Measurements from ENCODE around the gene TALDO1. TPM values are rescaled to one million over a fixed set of nuclear protein-coding genes. Genes with fewer than 3 reads are reported as not detected.

The TALDO1 gene
- total and polyA plus RNA-seq, 2 of the 8 experiments (the other 6 are each of a cell fraction or from before 2014, with no cell fraction given) = 265 to 308 TPM

DNA sequence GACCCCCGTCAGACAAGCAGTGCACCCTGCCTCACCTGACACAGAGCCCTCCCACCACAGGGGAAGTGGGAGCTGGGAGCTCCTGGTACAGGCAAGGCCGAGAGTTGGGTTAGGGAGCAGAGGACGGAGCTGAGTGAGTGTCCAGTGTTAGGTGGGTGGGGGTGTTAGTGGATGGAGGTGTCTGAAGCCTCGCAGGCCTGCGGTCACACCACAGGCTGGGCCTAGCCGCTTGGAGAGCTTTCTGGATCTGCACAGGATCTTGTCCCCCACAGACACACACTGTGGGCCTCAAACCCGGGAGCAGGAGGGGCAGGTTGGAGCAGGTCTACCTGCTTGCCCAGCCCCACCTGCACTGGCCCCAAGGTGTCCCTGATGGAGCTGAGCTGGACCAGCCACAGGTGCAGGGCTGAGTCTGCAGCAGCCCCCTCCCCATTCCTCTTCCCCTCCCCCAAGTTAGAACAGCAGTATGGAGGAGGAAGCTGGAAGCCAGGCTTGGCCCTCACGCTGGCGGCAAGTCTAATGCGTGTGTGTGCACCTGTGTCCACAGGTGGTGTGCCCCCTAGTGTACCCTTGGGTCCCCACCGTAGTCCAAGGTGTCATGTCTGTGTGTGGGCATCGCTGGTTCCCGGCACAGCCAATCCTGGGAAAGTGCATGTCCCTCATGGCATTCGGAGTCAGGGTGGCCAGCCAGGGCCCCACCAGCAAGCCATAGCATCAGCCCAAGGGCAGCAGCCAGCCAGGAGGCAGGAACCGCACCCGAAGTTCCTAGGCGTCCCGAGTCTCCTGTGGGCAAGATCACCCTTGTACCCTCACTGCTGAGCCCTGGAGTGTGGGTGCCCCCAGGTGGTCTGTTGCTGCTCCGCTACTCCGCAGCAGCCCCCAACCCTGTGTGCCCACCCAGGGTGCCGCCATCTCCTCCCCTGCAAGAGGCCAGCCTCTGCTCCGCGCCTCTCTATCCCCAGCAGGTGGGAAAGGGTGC is 32.0 kb downstream of the TALDO1 start:
- peak in 1 of 2 experiments; percentile 43 for DNase-seq (ENCODE audit: low read depth in 1 of 2, low spot score in 2 of 2)

More for the DNA sequence above, 32.0 kb downstream of the TALDO1 start:
- TF ChIP-seq SP2 (IDR thresholded peaks at IDR 0.05; ENCODE audit: low read length) (no peak), POLR2A (IDR thresholded peaks at IDR 0.05; ENCODE audit: control extremely low read depth in 1 of 2, low read depth in 2 of 2, low read length in 2 of 2) (no peak)
- WGBS, 2 experiments (ENCODE audit: extremely low coverage in 1 of 2, insufficient coverage in 1 of 2, insufficient read length in 1 of 2, insufficient replicate concordance in 2 of 2, low coverage in 1 of 2, low lambda C conversion rate in 2 of 2, missing lambda C conversion rate in 1 of 2) = 93% methylated on average over 19 of the region's 23 CpGs; no CpG with 5 or more reads in 1 of the 2 experiments
- ChIA-PET POLR2A (ENCODE audit: partially characterized antibody) (interaction anchor here (0.7 to 35.3 kb wide), 7 partner anchors 11 to 40 kb away, joined by 3 to 636 read pairs (median 11); partner anchors contain the start of genes CEND1, PIDD1, PNPLA2 and RPLP2), CTCF (ENCODE audit: partially characterized antibody) (interaction anchor here (0.7 to 1.9 kb wide), 5 partner anchors 10 to 55 kb away, joined by 3 to 6 read pairs (median 3); no protein-coding TSS in a partner anchor)
- Histone ChIP-seq H2AK5ac (ENCODE audit: low read depth, low read length) (no peak overlapping the region), H4K8ac (ENCODE audit: extremely low read depth, insufficient read depth, low read length) (peak overlapping the region; percentile 35; the same call in 1 of the 2 replicates), H3K27me3 (replicated peaks in 1 of 4; ENCODE audit: control insufficient read depth in 3 of 4, extremely low read depth in 1 of 4, insufficient read depth in 3 of 4, low read length in 3 of 4) (no peaks in the 10 kb centered on the region; a peak in 1 of 7 replicates), H3K27ac (ENCODE audit: low read depth, low read length) (no peak overlapping the region), H2BK15ac (ENCODE audit: low read length) (no peak overlapping the region), H2AFZ (ENCODE audit: low read length) (no peak overlapping the region), H4K91ac (replicated peaks; ENCODE audit: insufficient read length, low read length) (no peak overlapping the region), H3K56ac (replicated peaks; ENCODE audit: insufficient read length, low read depth, low read length) (no peak overlapping the region), H3K9me3 (ENCODE audit: insufficient read depth in 2 of 2, low read depth in 1 of 2, low read length in 1 of 2) (no peaks in the 10 kb centered on the region), H3K4me3 (ENCODE audit: extremely low read depth in 1 of 4, insufficient read depth in 2 of 4, low read depth in 3 of 4, low read length in 4 of 4) (no peak overlapping the region), H2BK120ac (replicated peaks; ENCODE audit: low read depth, low read length) (no peak overlapping the region), H2BK12ac (ENCODE audit: low read depth, low read length) (no peak overlapping the region), H3K18ac (ENCODE audit: extremely low read depth, low read length) (no peak overlapping the region), H3K23ac (ENCODE audit: insufficient read length) (no peak overlapping the region), H2BK5ac (ENCODE audit: low read depth, low read length) (no peak overlapping the region), H3K36me3 (ENCODE audit: control insufficient read depth in 2 of 4, insufficient read depth in 4 of 4, low read length in 3 of 4) (peaks cover 0 to 3% (median under 1%) of the 10 kb centered on the region in 4 experiments; a peak in 2 of 8 replicates), H3K14ac (ENCODE audit: insufficient read length) (no peak overlapping the region), H3K4me1 (replicated peaks in 1 of 4; ENCODE audit: control insufficient read depth in 3 of 4, insufficient read depth in 4 of 4, low read length in 3 of 4) (peaks cover 3 to 29% (median 19%) of the 10 kb centered on the region in 4 experiments), H3K9ac (replicated peaks in 1 of 4; ENCODE audit: extremely low read depth in 1 of 4, low read depth in 3 of 4, low read length in 3 of 4) (no peak overlapping the region), H2BK20ac (ENCODE audit: low read length) (no peak overlapping the region), H4K20me1 (replicated peaks in 1 of 2; ENCODE audit: control insufficient read depth in 1 of 2, insufficient read depth in 2 of 2, low read length in 2 of 2) (peaks cover 7 to 23% of the 10 kb centered on the region in 2 experiments), H3K23me2 (ENCODE audit: low read depth, low read length) (peaks cover 13% of the 10 kb centered on the region; the same call in 1 of the 2 replicates), H3K4ac (replicated peaks; ENCODE audit: insufficient read length, low read depth, low read length) (no peak overlapping the region), H3K79me1 (ENCODE audit: low read depth, low read length) (0 out of 2 replicates have a peak, but pooled peaks cover 3% of the 10 kb centered on the region), H3K4me2 (ENCODE audit: insufficient read depth in 1 of 2, low read depth in 2 of 2, low read length in 2 of 2) (no peak overlapping the region; a peak in 1 of 4 replicates), H3K79me2 (ENCODE audit: control insufficient read depth in 1 of 2, insufficient read depth in 2 of 2, low read length in 2 of 2) (peaks cover 7 to 26% of the 10 kb centered on the region in 2 experiments; a peak in 3 of 4 replicates), H4K5ac (ENCODE audit: insufficient read length, low read depth, low read length) (no peak overlapping the region)
- FAIRE-seq = no peak

Measured in H1 (cell line).